HCT116 (cell line): ENCODE measurements around the gene DHH. TPM values are rescaled to one million over a fixed set of nuclear protein-coding genes. Genes with fewer than 3 reads are reported as not detected.
A peak's percentile ranks its signal among the peaks of the same experiment; 100 is the strongest.

Source experiments
- CTCF ChIP-seq, 3 experiments: fragments of 200-600 bp in 1 of 3; sonication (generic) in 1 of 3; IDR thresholded peaks in 2 of 3; conservative IDR thresholded peaks in 1 of 3; 2 replicates each; pipeline ENCODE4 v1.5.1; 2012 to 2017; ENCODE audit warnings: low read depth in 2 of 3, low read length in 2 of 3, antibody characterized with exemption in 1 of 3, borderline replicate concordance in 1 of 3, control low read depth in 1 of 3, mild to moderate bottlenecking in 1 of 3, mixed read lengths in 1 of 3, mixed run types in 1 of 3, moderate library complexity in 1 of 3; ENCODE audit not compliant: insufficient read depth in 1 of 3
- REST ChIP-seq: IDR thresholded peaks from 2 replicates; pipeline ENCODE4 v1.6.1; 2012; ENCODE audit warnings: low read depth
- SIN3A ChIP-seq: IDR thresholded peaks from 2 replicates; pipeline ENCODE4 v1.6.1; 2012; ENCODE audit warnings: low read depth
- ZFX ChIP-seq: fragments of 450-650 bp; IDR thresholded peaks from 2 replicates; pipeline ENCODE4 v1.6.1; 2017
- total RNA-seq: library from RNA; stranded (reverse); gene quantifications from one replicate; pipeline ENCODE4 v1.2.1, GENCODE V29; 2021; ENCODE audit not compliant: unreplicated experiment

The DHH gene
- total RNA-seq, 1 experiment from 2014 or later = 0.22 TPM

GRCh38 chr12:49060237-49061156 is 34.1 kb downstream of the DHH start, which contains the start of gene KMT2D (continued):
- TF ChIP-seq CTCF (IDR thresholded peaks at IDR 0.05 in 2 of 3, conservative IDR thresholded peaks at IDR 0.05 in 1 of 3; ENCODE audit: borderline replicate concordance in 1 of 3, insufficient read depth in 1 of 3, low read depth in 2 of 3, low read length in 2 of 3) = peak in 2 of 3 experiments; percentile 18 to 35; a peak in 3 of 6 replicates
- peak; percentile 96 for TF ChIP-seq SIN3A
- TF ChIP-seq ZFX = peak; percentile 94
- TF ChIP-seq REST = no peak
